SK-N-SH (cell line): ENCODE data around the gene RAB6A. TPM values are rescaled to one million over a fixed set of nuclear protein-coding genes. Genes with fewer than 3 reads are reported as not detected.

Source experiments
- CTCF ChIA-PET: fragments of 300-600, 350-600 bp; formaldehyde crosslinking; extraction: SDS; loops from one replicate; lab custom pipeline; 2021; lab: Yijun Ruan, JAX
- POLR2A ChIA-PET: fragments of 350-600 bp; sonication (Branson Sonifier 250); formaldehyde crosslinking; extraction: SDS; loops from one replicate; lab custom pipeline; 2020; ENCODE audit warnings: antibody characterized with exemption, inconsistent platforms; lab: Yijun Ruan, JAX
- DNase-seq: peaks from one replicate; pipeline ENCODE4 v3.0.0; 2012
- H2AFZ ChIP-seq: fragments of 200-600 bp; sonication (generic); 2 replicates; pipeline ENCODE4 v1.8.1; 2016; ENCODE audit warnings: antibody characterized with exemption, mild to moderate bottlenecking, low read depth
- H3F3A ChIP-seq: fragments of 200-600 bp; sonication (generic); replicated peaks from 2 replicates; pipeline ENCODE3; 2016; ENCODE audit warnings: antibody characterized with exemption, mild to moderate bottlenecking; ENCODE audit not compliant: insufficient read depth
- H3K27ac ChIP-seq, 2 experiments: fragments of 200-500 bp in 1 of 2; fragments of 200-600 bp in 1 of 2; sonication (Bioruptor generic) in 1 of 2; sonication (generic), shearing (Covaris generic) in 1 of 2; 2 replicates each; pipeline versions ENCODE4 v1.5.1 to v1.6.1; 2014 to 2016; ENCODE audit warnings: low read depth in 2 of 2, inconsistent platforms in 1 of 2, low read length in 1 of 2, mild to moderate bottlenecking in 1 of 2, mixed read lengths in 1 of 2
- H3K27me3 ChIP-seq: fragments of 200-600 bp; sonication (generic), shearing (Covaris generic); 2 replicates; pipeline ENCODE4 v1.6.1; 2016; ENCODE audit warnings: mixed run types; ENCODE audit not compliant: insufficient read depth
- H3K36me3 ChIP-seq, 2 experiments: fragments of 200-500 bp in 1 of 2; fragments of 200-600 bp in 1 of 2; sonication (Bioruptor generic) in 1 of 2; sonication (generic) in 1 of 2; replicated peaks in 1 of 2; 2 replicates each; pipeline versions ENCODE3 to v1.5.1; 2014 to 2016; ENCODE audit warnings: low read length in 1 of 2, mild to moderate bottlenecking in 1 of 2; ENCODE audit not compliant: insufficient read depth in 2 of 2, control insufficient read depth in 1 of 2
- H3K4me1 ChIP-seq, 2 experiments: fragments of 200-500 bp in 1 of 2; fragments of 200-600 bp in 1 of 2; sonication (Bioruptor generic) in 1 of 2; sonication (generic), shearing (Covaris generic) in 1 of 2; 2 replicates each; pipeline versions ENCODE4 v1.5.1 to v1.6.1; 2014 to 2016; ENCODE audit warnings: low read depth in 1 of 2, low read length in 1 of 2, mixed run types in 1 of 2; ENCODE audit not compliant: insufficient read depth in 2 of 2, control insufficient read depth in 1 of 2
- H3K4me2 ChIP-seq: fragments of 200-600 bp; sonication (generic), shearing (Covaris generic); 2 replicates; pipeline ENCODE4 v1.6.1; 2017; ENCODE audit warnings: mixed run types
- H3K4me3 ChIP-seq, 2 experiments: fragments of 200-500 bp in 1 of 2; fragments of 200-600 bp in 1 of 2; sonication (Bioruptor generic) in 1 of 2; sonication (generic), shearing (Covaris generic) in 1 of 2; 2 replicates each; pipeline versions ENCODE4 v1.5.1 to v1.8.1; 2014 to 2016; ENCODE audit warnings: low read depth in 2 of 2, inconsistent platforms in 1 of 2, low read length in 1 of 2, mild to moderate bottlenecking in 1 of 2, mixed read lengths in 1 of 2, moderate library complexity in 1 of 2
- H3K79me2 ChIP-seq: fragments of 200-600 bp; sonication (generic); 2 replicates; pipeline ENCODE4 v1.8.1; 2017; ENCODE audit warnings: mild to moderate bottlenecking; ENCODE audit not compliant: insufficient read depth
- H3K9ac ChIP-seq: fragments of 200-600 bp; sonication (generic); 2 replicates; pipeline ENCODE4 v1.6.1; 2017; ENCODE audit warnings: mixed run types
- H3K9me2 ChIP-seq: fragments of 200-600 bp; sonication (generic); 2 replicates; pipeline ENCODE4 v1.6.1; 2017; ENCODE audit warnings: mixed run types
- H3K9me3 ChIP-seq: fragments of 200-600 bp; sonication (generic); 2 replicates; pipeline ENCODE4 v1.6.1; 2017; ENCODE audit warnings: mixed run types, mild to moderate bottlenecking, moderate library complexity
- H4K20me1 ChIP-seq: fragments of 200-600 bp; sonication (generic); 2 replicates; pipeline ENCODE4 v1.6.1; 2017; ENCODE audit warnings: mild to moderate bottlenecking, mixed run types; ENCODE audit not compliant: insufficient read depth
- CHD2 ChIP-seq: fragments of 150-350 bp; IDR thresholded peaks from 2 replicates; pipeline ENCODE4 v1.6.1; 2018; ENCODE audit warnings: low read length; ENCODE audit not compliant: partially characterized antibody
- ELF1 ChIP-seq: IDR thresholded peaks from 2 replicates; pipeline ENCODE4 v1.4.0; 2012
- EP300 ChIP-seq, 2 experiments: IDR thresholded peaks; 2 replicates each; pipeline versions ENCODE4 v1.4.0 to v1.6.1; 2012; ENCODE audit warnings: borderline replicate concordance in 1 of 2, low read depth in 1 of 2, low read length in 1 of 2
- FOSL2 ChIP-seq: IDR thresholded peaks from 2 replicates; pipeline ENCODE4 v1.4.0; 2012; ENCODE audit warnings: low read depth, mild to moderate bottlenecking, moderate library complexity, borderline replicate concordance
- FOXM1 ChIP-seq: IDR thresholded peaks from 2 replicates; pipeline ENCODE4 v1.4.0; 2012; ENCODE audit warnings: low read depth, mild to moderate bottlenecking
- JUND ChIP-seq: IDR thresholded peaks from 2 replicates; pipeline ENCODE4 v1.4.0; 2012
- MAX ChIP-seq: IDR thresholded peaks from 2 replicates; pipeline ENCODE4 v1.4.0; 2012; ENCODE audit warnings: low read depth
- MEF2A ChIP-seq: IDR thresholded peaks from 2 replicates; pipeline ENCODE4 v1.4.0; 2012; ENCODE audit warnings: low read depth, borderline replicate concordance
- MXI1 ChIP-seq: IDR thresholded peaks from 2 replicates; pipeline ENCODE4 v1.6.1; 2012; ENCODE audit warnings: mild to moderate bottlenecking, low read depth, low read length, improper control_type of control experiment
- NFIC ChIP-seq: IDR thresholded peaks from 2 replicates; pipeline ENCODE4 v1.4.0; 2012; ENCODE audit warnings: borderline replicate concordance
- NRF1 ChIP-seq: IDR thresholded peaks from 2 replicates; pipeline ENCODE4 v1.6.1; 2012; ENCODE audit warnings: low read depth, mild to moderate bottlenecking, low read length
- PBX3 ChIP-seq: IDR thresholded peaks from 2 replicates; pipeline ENCODE4; 2012
- POLR2AphosphoS5 ChIP-seq: IDR thresholded peaks from 2 replicates; pipeline ENCODE4 v1.6.1; 2012; ENCODE audit warnings: low read depth, low read length
- RAD21 ChIP-seq: IDR thresholded peaks from 2 replicates; pipeline ENCODE4 v1.6.1; 2012; ENCODE audit warnings: mild to moderate bottlenecking, low read length
- RFX5 ChIP-seq: IDR thresholded peaks from 2 replicates; pipeline ENCODE4 v1.6.1; 2012; ENCODE audit warnings: mild to moderate bottlenecking, improper control_type of control experiment, low read length
- RXRA ChIP-seq: IDR thresholded peaks from 2 replicates; pipeline ENCODE4 v1.4.0; 2012; ENCODE audit warnings: low read depth, mild to moderate bottlenecking, borderline replicate concordance
- SIN3A ChIP-seq: IDR thresholded peaks from 2 replicates; pipeline ENCODE4 v1.6.1; 2012; ENCODE audit warnings: low read depth, mild to moderate bottlenecking, low read length, moderate library complexity, borderline replicate concordance
- TAF1 ChIP-seq: IDR thresholded peaks from 2 replicates; pipeline ENCODE4 v1.6.1; 2012; ENCODE audit warnings: low read depth, mild to moderate bottlenecking, low read length, moderate library complexity, borderline replicate concordance
- TEAD4 ChIP-seq: IDR thresholded peaks from 2 replicates; pipeline ENCODE4 v1.4.0; 2012; ENCODE audit warnings: mild to moderate bottlenecking, borderline replicate concordance; ENCODE audit not compliant: insufficient read depth
- YY1 ChIP-seq: IDR thresholded peaks from 2 replicates; pipeline ENCODE4 v1.4.0; 2012; ENCODE audit warnings: low read depth, mild to moderate bottlenecking
- WGBS: methylation state at CpG from one replicate; pipeline ENCODE4 v1.1.6; 2017; ENCODE audit warnings: low lambda C conversion rate; 5-methylcytosine and 5-hydroxymethylcytosine counted together
- polyA plus RNA-seq, 3 experiments: library from polyadenylated mRNA; depleted of rRNA; stranded (reverse); fragments of >200 nt; gene quantifications; 2 replicates each; pipeline ENCODE4 v1.2.3, GENCODE V29; 2012
- TF ChIP-seq, protein P1 (sequence below): fragments of 150-350 bp; IDR thresholded peaks from 2 replicates; pipeline ENCODE4 v1.6.1; 2017; ENCODE audit warnings: antibody characterized with exemption, low read length, low read depth, borderline replicate concordance
- TF ChIP-seq, protein P2 (sequence below): IDR thresholded peaks from 2 replicates; pipeline ENCODE4 v1.4.0; 2012; ENCODE audit warnings: low read depth, borderline replicate concordance
- TF ChIP-seq, protein P3 (sequence below): IDR thresholded peaks from 2 replicates; pipeline ENCODE4 v1.4.0; 2012; ENCODE audit warnings: low read depth, borderline replicate concordance

Gene RAB6A
- polyA plus RNA-seq, 1 of the 3 experiments (the other 2 are of a cell fraction), result 39.1 TPM

GRCh38 chr11:73748300-73748699 is 12.6 kb downstream of the RAB6A start:
- Histone ChIP-seq H4K20me1 (peaks cover 99% of the 10 kb centered on the region), H3K36me3 (no peaks in the 10 kb centered on the region), H3K27ac (no peak overlapping the region), H3K4me3 (no peak overlapping the region), H3K27me3 (no peaks in the 10 kb centered on the region), H3K79me2 (peaks cover 100% of the 10 kb centered on the region), H3K9ac (no peak overlapping the region), H3K9me2 (no peaks in the 10 kb centered on the region), H2AFZ (no peak overlapping the region), H3K9me3 (no peaks in the 10 kb centered on the region), H3K4me2 (no peak overlapping the region), H3F3A (peaks cover 6% of the 10 kb centered on the region), H3K4me1 (no peaks in the 10 kb centered on the region; a peak in 1 of 4 replicates)
- POLR2A ChIA-PET, result no interaction called here
- TF ChIP-seq MAX, result no peak
- TF ChIP-seq, protein P1, sequence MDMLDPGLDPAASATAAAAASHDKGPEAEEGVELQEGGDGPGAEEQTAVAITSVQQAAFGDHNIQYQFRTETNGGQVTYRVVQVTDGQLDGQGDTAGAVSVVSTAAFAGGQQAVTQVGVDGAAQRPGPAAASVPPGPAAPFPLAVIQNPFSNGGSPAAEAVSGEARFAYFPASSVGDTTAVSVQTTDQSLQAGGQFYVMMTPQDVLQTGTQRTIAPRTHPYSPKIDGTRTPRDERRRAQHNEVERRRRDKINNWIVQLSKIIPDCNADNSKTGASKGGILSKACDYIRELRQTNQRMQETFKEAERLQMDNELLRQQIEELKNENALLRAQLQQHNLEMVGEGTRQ, result no peak
- TF ChIP-seq ELF1, result no peak
- TF ChIP-seq NFIC, result no peak
- TF ChIP-seq MEF2A, result no peak
- TF ChIP-seq, protein P2, sequence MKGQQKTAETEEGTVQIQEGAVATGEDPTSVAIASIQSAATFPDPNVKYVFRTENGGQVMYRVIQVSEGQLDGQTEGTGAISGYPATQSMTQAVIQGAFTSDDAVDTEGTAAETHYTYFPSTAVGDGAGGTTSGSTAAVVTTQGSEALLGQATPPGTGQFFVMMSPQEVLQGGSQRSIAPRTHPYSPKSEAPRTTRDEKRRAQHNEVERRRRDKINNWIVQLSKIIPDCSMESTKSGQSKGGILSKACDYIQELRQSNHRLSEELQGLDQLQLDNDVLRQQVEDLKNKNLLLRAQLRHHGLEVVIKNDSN, result no peak
- no peak for TF ChIP-seq POLR2AphosphoS5
- no peak for TF ChIP-seq FOXM1
- no peak for TF ChIP-seq CHD2
- no peak for TF ChIP-seq RFX5
- TF ChIP-seq NRF1, result no peak
- TF ChIP-seq FOSL2, result no peak
- TF ChIP-seq RXRA, result no peak
- TF ChIP-seq RAD21, result no peak
- TF ChIP-seq, protein P3, sequence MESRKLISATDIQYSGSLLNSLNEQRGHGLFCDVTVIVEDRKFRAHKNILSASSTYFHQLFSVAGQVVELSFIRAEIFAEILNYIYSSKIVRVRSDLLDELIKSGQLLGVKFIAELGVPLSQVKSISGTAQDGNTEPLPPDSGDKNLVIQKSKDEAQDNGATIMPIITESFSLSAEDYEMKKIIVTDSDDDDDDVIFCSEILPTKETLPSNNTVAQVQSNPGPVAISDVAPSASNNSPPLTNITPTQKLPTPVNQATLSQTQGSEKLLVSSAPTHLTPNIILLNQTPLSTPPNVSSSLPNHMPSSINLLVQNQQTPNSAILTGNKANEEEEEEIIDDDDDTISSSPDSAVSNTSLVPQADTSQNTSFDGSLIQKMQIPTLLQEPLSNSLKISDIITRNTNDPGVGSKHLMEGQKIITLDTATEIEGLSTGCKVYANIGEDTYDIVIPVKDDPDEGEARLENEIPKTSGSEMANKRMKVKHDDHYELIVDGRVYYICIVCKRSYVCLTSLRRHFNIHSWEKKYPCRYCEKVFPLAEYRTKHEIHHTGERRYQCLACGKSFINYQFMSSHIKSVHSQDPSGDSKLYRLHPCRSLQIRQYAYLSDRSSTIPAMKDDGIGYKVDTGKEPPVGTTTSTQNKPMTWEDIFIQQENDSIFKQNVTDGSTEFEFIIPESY, result no peak
- no peak for TF ChIP-seq JUND
- no peak for DNase-seq
- CTCF ChIA-PET, result interaction anchor here (1.2 kb wide), 1 partner anchor 10 kb away, joined by 3 read pairs; no protein-coding TSS in a partner anchor
- 97% methylated on average over 5 of the region's 5 CpGs for WGBS

DNA sequence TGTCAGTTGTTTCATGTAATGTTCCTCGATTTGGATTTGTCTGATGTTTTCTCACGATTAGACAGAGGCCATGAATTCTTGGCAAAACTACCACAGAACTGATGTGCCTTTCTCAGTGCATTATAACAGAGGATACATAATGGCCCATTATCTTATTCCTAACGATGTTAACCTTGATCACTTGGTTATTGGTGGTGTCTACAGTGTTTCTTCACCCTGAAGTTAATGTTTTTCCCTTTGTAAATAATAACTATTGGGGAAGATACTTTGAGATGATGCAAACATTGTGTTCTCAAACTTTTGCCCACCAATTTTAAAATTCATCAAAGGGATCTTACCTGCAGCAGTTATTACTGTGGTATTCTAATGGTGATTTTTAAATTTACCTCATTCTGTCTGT is 13.1 kb downstream of the RAB6A start:
- Histone ChIP-seq H3K36me3 (no peaks in the 10 kb centered on the region), H3K4me3 (no peak overlapping the region), H3K9me2 (no peaks in the 10 kb centered on the region), H2AFZ (no peak overlapping the region), H3F3A (peaks cover 6% of the 10 kb centered on the region), H3K27me3 (no peaks in the 10 kb centered on the region), H3K9me3 (no peaks in the 10 kb centered on the region), H4K20me1 (peaks cover 99% of the 10 kb centered on the region), H3K4me1 (no peaks in the 10 kb centered on the region; a peak in 1 of 4 replicates), H3K79me2 (peaks cover 100% of the 10 kb centered on the region), H3K9ac (no peak overlapping the region), H3K27ac (no peak overlapping the region), H3K4me2 (no peak overlapping the region)
- 38% methylated on average over 3 of the region's 3 CpGs for WGBS
- no peak for DNase-seq
- ChIA-PET POLR2A (no interaction called here), CTCF (interaction anchor here (1.2 kb wide), 1 partner anchor 10 kb away, joined by 3 read pairs; no protein-coding TSS in a partner anchor)
- no peak for TF ChIP-seq SIN3A
- TF ChIP-seq PBX3, result no peak
- no peak for TF ChIP-seq MXI1
- no peak for TF ChIP-seq EP300 (IDR thresholded peaks at IDR 0.05; ENCODE audit: borderline replicate concordance in 1 of 2, low read depth in 1 of 2, low read length in 1 of 2)
- TF ChIP-seq YY1, result no peak
- TF ChIP-seq TEAD4, result no peak
- TF ChIP-seq, protein P1, result no peak
- TF ChIP-seq TAF1, result no peak
